Measurements from ENCODE around the gene ZBTB43.
A peak's percentile ranks its signal among the peaks of the same experiment; 100 is the strongest.

The ZBTB43 gene

GRCh38 chr9:126856326-126856877 lies 51.6 kb downstream of the ZBTB43 start:
- DNase-seq (ENCODE audit: low read depth in 2 of 3, low spot score in 2 of 3): no peak

- DNase-seq (ENCODE audit: low read depth in 2 of 3, low spot score in 2 of 3): no peak
Observed at GRCh38 chr9:126857261-126857960, 52.6 kb downstream of the ZBTB43 start.

GRCh38 chr9:126859111-126859510 lies 54.3 kb downstream of the ZBTB43 start:
- no peak for DNase-seq (ENCODE audit: low read depth in 2 of 3, low spot score in 2 of 3)

- peak; percentile 63 to 85 (median 70) for DNase-seq (ENCODE audit: low read depth in 2 of 3, low spot score in 2 of 3)
Observed at GRCh38 chr9:126860077-126860756, 55.4 kb downstream of the ZBTB43 start, which contains the start of gene ZBTB34. Gene ZBTB34 (plus strand): TSS chr9:126860639. CDS start chr9:126879400, 18,761 bp downstream.

GRCh38 chr9:126860757-126861466 lies 56.1 kb downstream of the ZBTB43 start:
- no peak for DNase-seq (ENCODE audit: low read depth in 2 of 3, low spot score in 2 of 3)

GRCh38 chr9:126861707-126862103 lies 56.9 kb downstream of the ZBTB43 start:
- no peak for DNase-seq (ENCODE audit: low read depth in 2 of 3, low spot score in 2 of 3)

- DNase-seq (ENCODE audit: low read depth in 2 of 3, low spot score in 2 of 3): no peak
Observed at GRCh38 chr9:126862104-126862761, 57.4 kb downstream of the ZBTB43 start.

GRCh38 chr9:126864771-126865170 lies 59.9 kb downstream of the ZBTB43 start:
- DNase-seq (ENCODE audit: low read depth in 2 of 3, low spot score in 2 of 3): no peak

- DNase-seq (ENCODE audit: low read depth in 2 of 3, low spot score in 2 of 3): no peak
Observed at GRCh38 chr9:126869368-126869767, 64.5 kb downstream of the ZBTB43 start.

GRCh38 chr9:126872516-126872915 lies 67.7 kb downstream of the ZBTB43 start:
- DNase-seq (ENCODE audit: low read depth in 2 of 3, low spot score in 2 of 3): no peak

GRCh38 chr9:126874546-126875314 lies 69.9 kb downstream of the ZBTB43 start:
- DNase-seq (ENCODE audit: low read depth in 2 of 3, low spot score in 2 of 3): no peak

GRCh38 chr9:126875756-126876510 lies 71.1 kb downstream of the ZBTB43 start:
- DNase-seq (ENCODE audit: low read depth in 2 of 3, low spot score in 2 of 3): no peak

GRCh38 chr9:126876531-126876930 lies 71.7 kb downstream of the ZBTB43 start:
- no peak for DNase-seq (ENCODE audit: low read depth in 2 of 3, low spot score in 2 of 3)

GRCh38 chr9:126877418-126877817 lies 72.6 kb downstream of the ZBTB43 start:
- no peak for DNase-seq (ENCODE audit: low read depth in 2 of 3, low spot score in 2 of 3)

GRCh38 chr9:126879288-126879687 lies 74.4 kb downstream of the ZBTB43 start:
- no peak for DNase-seq (ENCODE audit: low read depth in 2 of 3, low spot score in 2 of 3)

GRCh38 chr9:126880226-126880946 lies 75.5 kb downstream of the ZBTB43 start:
- DNase-seq (ENCODE audit: low read depth in 2 of 3, low spot score in 2 of 3): no peak

GRCh38 chr9:126880947-126881332 lies 76.1 kb downstream of the ZBTB43 start:
- no peak for DNase-seq (ENCODE audit: low read depth in 2 of 3, low spot score in 2 of 3)

- DNase-seq (ENCODE audit: low read depth in 2 of 3, low spot score in 2 of 3): no peak
Observed at GRCh38 chr9:126882746-126883145, 77.9 kb downstream of the ZBTB43 start.

GRCh38 chr9:126883636-126884035 lies 78.8 kb downstream of the ZBTB43 start:
- no peak for DNase-seq (ENCODE audit: low read depth in 2 of 3, low spot score in 2 of 3)

All from activated CD8-positive, alpha-beta memory T cell treated with anti-CD3 and anti-CD28 coated beads for 48 hours (primary cell).